ENCODE data around the gene RAB7B. TPM values are rescaled to one million over a fixed set of nuclear protein-coding genes. Genes with fewer than 3 reads are reported as not detected.

RAB7B gene, protein sequence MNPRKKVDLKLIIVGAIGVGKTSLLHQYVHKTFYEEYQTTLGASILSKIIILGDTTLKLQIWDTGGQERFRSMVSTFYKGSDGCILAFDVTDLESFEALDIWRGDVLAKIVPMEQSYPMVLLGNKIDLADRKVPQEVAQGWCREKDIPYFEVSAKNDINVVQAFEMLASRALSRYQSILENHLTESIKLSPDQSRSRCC
- total RNA-seq, result 2.4 and 6.5 TPM in 2 replicates

DNA sequence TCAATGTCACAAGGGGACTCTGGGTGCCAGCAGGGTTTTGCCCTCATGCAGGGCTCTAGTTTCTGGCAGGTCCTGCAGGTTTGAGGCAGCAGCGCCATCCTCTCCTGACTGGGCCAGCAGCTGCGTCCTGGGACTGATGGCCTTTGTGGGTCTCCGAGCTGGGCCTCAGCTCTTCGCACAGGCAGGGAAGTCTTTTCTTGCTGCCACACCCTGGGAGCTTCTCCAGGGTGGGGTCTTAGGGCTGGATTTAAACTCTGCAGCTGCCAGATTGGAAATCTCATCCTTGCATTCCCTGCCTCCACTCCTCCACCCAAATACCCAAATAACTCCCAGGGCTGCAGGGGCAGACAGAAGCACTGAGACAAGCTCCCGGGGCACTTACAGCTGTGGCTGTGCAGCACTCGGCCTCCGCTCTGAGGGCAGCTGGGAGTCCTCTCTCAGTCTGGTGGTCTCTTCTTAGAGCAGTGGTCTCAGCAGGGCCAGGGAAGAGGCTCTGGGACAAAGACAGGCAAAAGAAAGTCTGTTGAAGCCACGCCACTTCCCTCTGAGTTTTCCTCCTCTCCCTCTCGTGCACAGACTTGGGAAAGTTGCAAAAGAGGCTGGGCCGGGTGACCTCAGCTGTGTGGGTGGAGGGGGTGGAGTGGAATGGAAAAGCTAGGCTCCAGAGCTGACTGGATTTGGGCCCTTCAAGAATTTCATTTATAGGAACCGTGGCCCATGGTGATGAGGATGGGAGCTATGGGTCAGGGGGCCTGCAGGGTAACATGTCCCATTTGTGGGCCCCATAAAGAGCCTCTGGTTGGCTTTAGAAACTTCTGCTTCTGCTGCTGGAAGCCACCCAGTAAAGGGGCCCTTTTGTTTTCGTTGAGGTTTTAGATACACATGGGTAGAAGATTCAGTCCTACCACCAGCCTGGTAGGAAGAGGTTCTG, at the start of gene RAB7B:
TSS of gene RAB7B (minus strand) at position 525 of the 931 bp plus-strand sequence. CDS start 9,260 bp downstream, outside the sequence.

GRCh38 chr1:206023695-206024094, 20.5 kb upstream of the RAB7B start, which contains the start of gene CTSE:
Gene CTSE, minus strand, starts transcription at chr1:206023895. Its CDS starts 104 bp downstream, at chr1:206023791.

GRCh38 chr1:205943245-205943644, 60.0 kb downstream of the RAB7B start, which contains the start of gene SLC26A9:
Gene SLC26A9, minus strand, starts transcription at chr1:205943456. Its CDS starts 7,636 bp downstream, at chr1:205935820.

Other genes starting within 250 kb of the RAB7B start
- 29.3 and 32.3 TPM in 2 replicates for gene RAB29, start 227.9 kb downstream of the RAB7B start, total RNA-seq
- gene SLC41A1, start 190.2 kb downstream of the RAB7B start, total RNA-seq, result 36.4 and 39.6 TPM in 2 replicates
- not detected in 2 replicates for gene PM20D1, start 153.3 kb downstream of the RAB7B start, total RNA-seq
- not detected in 2 replicates for gene SLC26A9, start 59.9 kb downstream of the RAB7B start, total RNA-seq
- not detected in 2 replicates for gene CTSE, start 20.5 kb upstream of the RAB7B start, total RNA-seq
- not detected in 2 replicates for gene RHEX, start 49.8 kb upstream of the RAB7B start, total RNA-seq
- not detected in 2 replicates for gene AVPR1B, start 114.0 kb upstream of the RAB7B start, total RNA-seq
- 2.3 and 4.0 TPM in 2 replicates for gene FAM72A, start 199.4 kb upstream of the RAB7B start, total RNA-seq
- gene SRGAP2, start 200.1 kb upstream of the RAB7B start, total RNA-seq, result 72.7 and 112 TPM in 2 replicates

All from smooth muscle cell of the pulmonary artery (primary cell).